ENCODE results near the gene ZFP91. TPM values are rescaled to one million over a fixed set of nuclear protein-coding genes. Genes with fewer than 3 reads are reported as not detected.

ZFP91 gene
- total and polyA plus RNA-seq, 9 of the 15 experiments (the other 6 are each of a cell fraction or from before 2014, with no cell fraction given): 17.6 to 58.3 (median 34.0) TPM

DNA sequence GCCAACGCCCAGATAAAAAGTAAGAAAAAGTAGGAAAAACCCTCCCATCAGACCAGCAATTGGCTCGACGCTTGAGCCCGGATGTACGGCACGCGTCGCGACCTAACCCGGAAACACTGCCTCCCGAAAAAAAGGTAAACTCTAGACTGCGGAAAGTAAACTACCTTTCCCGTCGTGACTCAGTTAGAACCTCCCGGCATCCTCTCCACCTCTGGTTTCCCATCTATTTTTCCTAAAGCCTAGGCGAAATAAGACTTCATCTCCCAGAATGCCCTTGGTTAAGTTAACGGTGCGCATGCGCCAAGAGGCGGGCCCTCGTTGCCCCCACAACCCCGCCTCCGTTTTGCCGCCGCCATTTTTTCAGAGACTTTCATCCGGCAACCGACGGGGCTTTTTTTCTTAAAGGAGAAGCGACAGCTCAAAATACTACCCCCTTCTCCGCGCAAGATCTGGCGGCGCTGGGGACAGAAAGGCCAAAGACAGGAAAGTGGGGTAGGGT is 678 bp upstream of the ZFP91 start (continued):
- 0 out of 2 replicates have a peak, but pooled peaks have one; percentile 52 for TF ChIP-seq ELF2 (CRISPR knock-in tag; IDR thresholded peaks at IDR 0.05)
- no peak for TF ChIP-seq RHOXF2B (CRISPR knock-in tag; conservative IDR thresholded peaks at IDR 0.05)
- TF ChIP-seq CBX8 (IDR thresholded peaks at IDR 0.05; ENCODE audit: borderline replicate concordance, extremely low read depth, low read depth, low read length, poor library complexity, severe bottlenecking): no peak
- TF ChIP-seq IRF2 (CRISPR knock-in tag; IDR thresholded peaks at IDR 0.05): no peak
- TF ChIP-seq ZNF121 (CRISPR knock-in tag; conservative IDR thresholded peaks at IDR 0.05): no peak
- no peak for TF ChIP-seq ZNF324 (CRISPR knock-in tag; IDR thresholded peaks at IDR 0.05)
- TF ChIP-seq ZNF583 (CRISPR knock-in tag; IDR thresholded peaks at IDR 0.05): 0 out of 2 replicates have a peak, but pooled peaks have one; percentile 8
- peak; percentile 76 for TF ChIP-seq SP1 (CRISPR knock-in tag; IDR thresholded peaks at IDR 0.05)
- TF ChIP-seq, protein P1, sequence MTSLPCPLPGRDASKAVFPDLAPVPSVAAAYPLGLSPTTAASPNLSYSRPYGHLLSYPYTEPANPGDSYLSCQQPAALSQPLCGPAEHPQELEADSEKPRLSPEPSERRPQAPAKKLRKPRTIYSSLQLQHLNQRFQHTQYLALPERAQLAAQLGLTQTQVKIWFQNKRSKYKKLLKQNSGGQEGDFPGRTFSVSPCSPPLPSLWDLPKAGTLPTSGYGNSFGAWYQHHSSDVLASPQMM (CRISPR knock-in tag; IDR thresholded peaks at IDR 0.05): no peak
- no peak for TF ChIP-seq GTF2A2 (tag; IDR thresholded peaks at IDR 0.05)
- TF ChIP-seq SMARCB1 (IDR thresholded peaks at IDR 0.05; ENCODE audit: insufficient read length, low read depth): no peak
- no peak for TF ChIP-seq CBFA2T3 (IDR thresholded peaks at IDR 0.05)
- TF ChIP-seq YBX1 (IDR thresholded peaks at IDR 0.05): no peak
- TF ChIP-seq ZNF707 (CRISPR knock-in tag; conservative IDR thresholded peaks at IDR 0.05): no peak
- no peak for TF ChIP-seq U2AF2 (optimal IDR thresholded peaks at IDR 0.05; ENCODE audit: low read depth, low read length)
- TF ChIP-seq, protein P2, sequence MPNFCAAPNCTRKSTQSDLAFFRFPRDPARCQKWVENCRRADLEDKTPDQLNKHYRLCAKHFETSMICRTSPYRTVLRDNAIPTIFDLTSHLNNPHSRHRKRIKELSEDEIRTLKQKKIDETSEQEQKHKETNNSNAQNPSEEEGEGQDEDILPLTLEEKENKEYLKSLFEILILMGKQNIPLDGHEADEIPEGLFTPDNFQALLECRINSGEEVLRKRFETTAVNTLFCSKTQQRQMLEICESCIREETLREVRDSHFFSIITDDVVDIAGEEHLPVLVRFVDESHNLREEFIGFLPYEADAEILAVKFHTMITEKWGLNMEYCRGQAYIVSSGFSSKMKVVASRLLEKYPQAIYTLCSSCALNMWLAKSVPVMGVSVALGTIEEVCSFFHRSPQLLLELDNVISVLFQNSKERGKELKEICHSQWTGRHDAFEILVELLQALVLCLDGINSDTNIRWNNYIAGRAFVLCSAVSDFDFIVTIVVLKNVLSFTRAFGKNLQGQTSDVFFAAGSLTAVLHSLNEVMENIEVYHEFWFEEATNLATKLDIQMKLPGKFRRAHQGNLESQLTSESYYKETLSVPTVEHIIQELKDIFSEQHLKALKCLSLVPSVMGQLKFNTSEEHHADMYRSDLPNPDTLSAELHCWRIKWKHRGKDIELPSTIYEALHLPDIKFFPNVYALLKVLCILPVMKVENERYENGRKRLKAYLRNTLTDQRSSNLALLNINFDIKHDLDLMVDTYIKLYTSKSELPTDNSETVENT (CRISPR knock-in tag; IDR thresholded peaks at IDR 0.05): no peak
- peak; percentile 38; the same call in 1 of the 2 replicates for TF ChIP-seq ZNF766 (CRISPR knock-in tag; conservative IDR thresholded peaks at IDR 0.05)
- TF ChIP-seq MEIS2 (IDR thresholded peaks at IDR 0.05; ENCODE audit: partially characterized antibody): peak; percentile 79
- TF ChIP-seq EGR1 (conservative IDR thresholded peaks at IDR 0.05): peak; percentile 64
- no peak for TF ChIP-seq AFF4 (CRISPR knock-in tag; IDR thresholded peaks at IDR 0.05)

Data from K562 (cell line).